Fibroblast of peridontal ligament (primary cell): ENCODE data around the gene FADD.

Experiments
- DNase-seq: peaks from one replicate; pipeline ENCODE4 v3.0.0-alpha.2; 2010; ENCODE audit errors: extremely low read depth

FADD gene

DNA sequence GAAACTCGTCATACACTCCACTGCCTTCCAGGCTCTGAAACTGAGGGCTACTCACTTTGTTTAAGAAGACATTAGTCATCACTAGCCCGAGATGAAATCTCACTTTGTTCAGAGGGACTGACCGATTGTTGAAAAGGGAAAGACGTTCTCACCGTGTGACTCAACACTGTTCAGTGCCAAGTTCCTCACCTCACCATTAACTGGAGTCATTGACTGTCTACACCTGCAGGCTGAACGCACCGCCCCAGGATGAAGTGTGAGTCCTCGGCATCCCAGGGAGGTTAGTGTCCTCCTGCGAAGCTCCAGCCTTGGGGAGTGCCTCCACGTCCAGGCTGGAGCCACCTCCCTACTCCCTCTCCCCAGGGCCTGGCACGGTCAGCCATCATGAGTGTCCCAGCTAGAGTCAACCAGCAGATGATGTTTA, 30.4 kb downstream of the FADD start:
- DNase-seq: peak; percentile 25

GRCh38 chr11:70233962-70234361, 30.9 kb downstream of the FADD start:
- DNase-seq: no peak

GRCh38 chr11:70240337-70240736, 37.2 kb downstream of the FADD start:
- DNase-seq: no peak

- no peak for DNase-seq
Measured at GRCh38 chr11:70241709-70242108, 38.6 kb downstream of the FADD start.

DNA sequence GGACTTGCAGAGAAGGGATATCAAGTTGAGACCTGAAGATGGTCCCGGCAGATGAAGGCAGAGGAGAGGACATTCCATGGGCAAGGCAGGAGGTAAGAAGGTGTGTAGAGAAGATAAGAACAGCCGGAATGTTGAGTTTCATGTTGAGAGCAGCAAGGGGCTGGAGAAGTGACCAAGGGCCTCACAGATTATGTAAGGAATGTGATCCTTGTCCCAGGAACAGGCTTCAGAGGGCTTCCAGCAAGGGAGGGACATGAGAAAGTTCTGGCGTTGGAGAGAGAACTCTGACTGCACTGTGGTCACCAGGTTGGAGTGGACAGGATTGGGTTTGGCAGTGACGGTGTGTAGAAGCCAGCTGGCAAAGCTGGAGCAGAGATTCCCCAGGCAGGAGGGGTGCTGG, 39.8 kb downstream of the FADD start:
- DNase-seq: no peak

GRCh38 chr11:70243912-70244652, 41.0 kb downstream of the FADD start:
- DNase-seq: peak; percentile 53

DNA sequence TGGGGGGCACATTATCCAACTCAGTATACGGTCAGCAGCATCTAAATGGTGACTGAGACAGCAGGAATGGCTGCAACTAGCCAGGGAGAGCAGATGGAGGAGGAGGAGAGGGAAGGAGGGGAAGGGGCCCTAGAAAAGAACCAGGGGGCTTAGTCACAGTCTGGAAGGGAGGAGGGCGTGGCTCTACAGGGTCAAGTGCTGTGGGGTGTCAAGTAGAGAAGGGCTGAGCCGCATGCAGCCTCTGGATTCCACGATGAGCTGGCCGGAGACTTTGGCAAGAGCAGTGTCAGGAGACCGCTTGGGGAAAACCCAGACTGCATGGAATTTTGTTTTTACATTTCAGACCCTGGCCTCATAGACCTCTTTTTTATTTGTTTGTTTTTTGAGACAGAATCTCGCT, 41.6 kb downstream of the FADD start:
- peak; percentile 79 for DNase-seq

GRCh38 chr11:70246196-70246595, 43.1 kb downstream of the FADD start:
- DNase-seq: no peak

- DNase-seq: no peak
Measured at GRCh38 chr11:70247042-70247709, 44.1 kb downstream of the FADD start.

GRCh38 chr11:70247710-70248072, 44.6 kb downstream of the FADD start:
- no peak for DNase-seq

GRCh38 chr11:70250876-70251658, 48.0 kb downstream of the FADD start:
- no peak for DNase-seq

- DNase-seq: no peak
Measured at GRCh38 chr11:70251659-70252321, 48.7 kb downstream of the FADD start.

DNA sequence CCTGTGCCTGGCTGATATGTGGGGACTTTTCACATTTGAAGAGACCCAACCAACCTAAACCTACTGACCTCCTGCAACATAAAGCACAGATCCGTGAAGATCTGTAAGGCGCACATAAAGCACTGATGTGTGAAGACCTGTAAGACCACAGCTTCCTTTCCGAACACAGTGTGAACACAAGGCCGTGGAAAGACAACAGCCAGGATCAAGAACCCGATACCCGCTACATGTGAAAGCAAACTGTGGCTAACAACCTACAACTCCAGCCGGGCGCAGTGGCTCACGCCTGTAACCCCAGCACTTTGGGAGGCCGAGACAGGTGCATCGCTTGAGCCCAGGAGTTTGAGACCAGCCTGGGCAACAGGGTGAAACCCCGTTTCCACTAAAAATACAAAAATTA, 49.7 kb downstream of the FADD start:
- DNase-seq: no peak

- no peak for DNase-seq
Measured at GRCh38 chr11:70255477-70256116, 52.5 kb downstream of the FADD start.
